Chondrocyte (in vitro differentiated cells): ENCODE results near the gene CENPC. TPM values are rescaled to one million over a fixed set of nuclear protein-coding genes. Genes with fewer than 3 reads are reported as not detected.

Experiments
- DNase-seq: peaks from one replicate; pipeline ENCODE4 v3.0.0; 2021; ENCODE audit warnings: mixed read lengths, low spot score
- H3K27ac Mint-ChIP-seq: one replicate; pipeline ENCODE4 v1.8.0; 2021; ENCODE audit warnings: mild to moderate bottlenecking, moderate library complexity, mixed read lengths; ENCODE audit not compliant: unreplicated experiment
- H3K27me3 Mint-ChIP-seq: 2 replicates; pipeline ENCODE4 v1.8.0; 2021; ENCODE audit warnings: low read depth, mixed read lengths
- H3K36me3 Mint-ChIP-seq: 2 replicates; pipeline ENCODE4 v1.8.0; 2021; ENCODE audit warnings: low read depth, mixed read lengths
- H3K4me1 Mint-ChIP-seq: 2 replicates; pipeline ENCODE4 v1.8.0; 2021; ENCODE audit warnings: low read depth, mild to moderate bottlenecking, mixed read lengths
- H3K4me3 Mint-ChIP-seq: one replicate; pipeline ENCODE4 v1.8.0; 2021; ENCODE audit warnings: mild to moderate bottlenecking, moderate library complexity, mixed read lengths; ENCODE audit not compliant: unreplicated experiment
- H3K9me3 Mint-ChIP-seq: 2 replicates; pipeline ENCODE4 v1.8.0; 2021; ENCODE audit warnings: low read depth, mixed read lengths
- long read RNA-seq: library from polyadenylated mRNA; stranded (forward); transcript quantifications from one replicate; pipeline ENCODE4 v2.0.0, GENCODE V29; 2021
- total RNA-seq: library from RNA; stranded (reverse); gene quantifications from 3 replicates; pipeline ENCODE4 v1.2.1, GENCODE V29; 2021
- TF ChIP-seq, protein P1 (sequence below): fragments of 200-600 bp; sonication (generic); IDR thresholded peaks from 2 replicates; pipeline ENCODE4 v1.5.0; 2021; ENCODE audit warnings: antibody characterized with exemption, mild to moderate bottlenecking, moderate library complexity

CENPC gene, protein sequence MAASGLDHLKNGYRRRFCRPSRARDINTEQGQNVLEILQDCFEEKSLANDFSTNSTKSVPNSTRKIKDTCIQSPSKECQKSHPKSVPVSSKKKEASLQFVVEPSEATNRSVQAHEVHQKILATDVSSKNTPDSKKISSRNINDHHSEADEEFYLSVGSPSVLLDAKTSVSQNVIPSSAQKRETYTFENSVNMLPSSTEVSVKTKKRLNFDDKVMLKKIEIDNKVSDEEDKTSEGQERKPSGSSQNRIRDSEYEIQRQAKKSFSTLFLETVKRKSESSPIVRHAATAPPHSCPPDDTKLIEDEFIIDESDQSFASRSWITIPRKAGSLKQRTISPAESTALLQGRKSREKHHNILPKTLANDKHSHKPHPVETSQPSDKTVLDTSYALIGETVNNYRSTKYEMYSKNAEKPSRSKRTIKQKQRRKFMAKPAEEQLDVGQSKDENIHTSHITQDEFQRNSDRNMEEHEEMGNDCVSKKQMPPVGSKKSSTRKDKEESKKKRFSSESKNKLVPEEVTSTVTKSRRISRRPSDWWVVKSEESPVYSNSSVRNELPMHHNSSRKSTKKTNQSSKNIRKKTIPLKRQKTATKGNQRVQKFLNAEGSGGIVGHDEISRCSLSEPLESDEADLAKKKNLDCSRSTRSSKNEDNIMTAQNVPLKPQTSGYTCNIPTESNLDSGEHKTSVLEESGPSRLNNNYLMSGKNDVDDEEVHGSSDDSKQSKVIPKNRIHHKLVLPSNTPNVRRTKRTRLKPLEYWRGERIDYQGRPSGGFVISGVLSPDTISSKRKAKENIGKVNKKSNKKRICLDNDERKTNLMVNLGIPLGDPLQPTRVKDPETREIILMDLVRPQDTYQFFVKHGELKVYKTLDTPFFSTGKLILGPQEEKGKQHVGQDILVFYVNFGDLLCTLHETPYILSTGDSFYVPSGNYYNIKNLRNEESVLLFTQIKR
- 9.7 to 16.3 TPM (median 11.0 TPM) in 3 replicates for total RNA-seq
- long read RNA-seq, full-length matches to known transcripts = 10 of 14 reads
- long read RNA-seq, partial matches to known transcripts = 2 of 14 reads
- long read RNA-seq, other reads (novel, unspliced or antisense) = 2 of 14 reads

DNA sequence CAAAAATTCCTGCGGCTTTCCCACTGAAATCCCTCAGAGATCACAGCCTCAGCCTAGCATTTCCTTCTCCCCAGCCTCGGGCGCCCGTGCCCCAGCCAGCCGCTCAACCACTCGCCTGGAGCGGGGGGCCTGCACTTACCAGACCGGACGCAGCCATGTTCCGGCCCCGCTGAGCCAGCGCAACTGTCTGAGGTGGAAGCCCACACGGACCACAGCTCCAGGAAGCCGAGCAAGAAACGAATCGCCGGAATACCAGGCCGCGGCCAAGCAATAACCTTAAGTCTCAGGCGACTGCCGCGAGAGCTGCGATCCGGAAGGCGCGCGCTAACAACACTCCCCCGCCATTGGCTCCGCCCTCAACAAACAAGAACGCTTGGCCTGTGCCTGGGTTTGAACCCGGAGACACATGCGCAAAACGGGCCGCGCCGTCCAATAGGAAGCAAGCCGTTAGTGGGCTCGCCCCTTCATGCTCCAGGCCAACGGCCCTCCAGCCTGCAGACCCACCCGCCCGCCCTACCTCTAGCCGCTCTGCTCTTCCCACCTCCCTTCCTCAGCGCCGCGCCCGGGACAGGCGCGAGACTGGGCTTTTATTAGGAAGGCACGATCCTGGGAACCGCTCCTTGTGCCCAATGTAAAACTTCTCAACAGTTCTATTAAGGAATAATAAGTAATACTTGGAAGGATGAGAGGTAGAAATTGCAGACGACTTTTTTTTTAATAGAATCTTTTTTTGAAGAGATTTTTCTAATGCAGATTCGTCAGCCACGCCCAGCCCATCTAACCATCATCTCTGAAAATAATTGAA, at the start of gene CENPC:
Gene CENPC (minus strand): TSS at position 305 of the 805 bp plus-strand sequence. CDS start 148 bp downstream, at position 157.
- peak; percentile 98 for DNase-seq
- H3K4me1 Mint-ChIP-seq = peaks cover 30% of the 10 kb centered on the region
- H3K27me3 Mint-ChIP-seq = no peaks in the 10 kb centered on the region
- H3K9me3 Mint-ChIP-seq = no peaks in the 10 kb centered on the region
- TF ChIP-seq, protein P1, sequence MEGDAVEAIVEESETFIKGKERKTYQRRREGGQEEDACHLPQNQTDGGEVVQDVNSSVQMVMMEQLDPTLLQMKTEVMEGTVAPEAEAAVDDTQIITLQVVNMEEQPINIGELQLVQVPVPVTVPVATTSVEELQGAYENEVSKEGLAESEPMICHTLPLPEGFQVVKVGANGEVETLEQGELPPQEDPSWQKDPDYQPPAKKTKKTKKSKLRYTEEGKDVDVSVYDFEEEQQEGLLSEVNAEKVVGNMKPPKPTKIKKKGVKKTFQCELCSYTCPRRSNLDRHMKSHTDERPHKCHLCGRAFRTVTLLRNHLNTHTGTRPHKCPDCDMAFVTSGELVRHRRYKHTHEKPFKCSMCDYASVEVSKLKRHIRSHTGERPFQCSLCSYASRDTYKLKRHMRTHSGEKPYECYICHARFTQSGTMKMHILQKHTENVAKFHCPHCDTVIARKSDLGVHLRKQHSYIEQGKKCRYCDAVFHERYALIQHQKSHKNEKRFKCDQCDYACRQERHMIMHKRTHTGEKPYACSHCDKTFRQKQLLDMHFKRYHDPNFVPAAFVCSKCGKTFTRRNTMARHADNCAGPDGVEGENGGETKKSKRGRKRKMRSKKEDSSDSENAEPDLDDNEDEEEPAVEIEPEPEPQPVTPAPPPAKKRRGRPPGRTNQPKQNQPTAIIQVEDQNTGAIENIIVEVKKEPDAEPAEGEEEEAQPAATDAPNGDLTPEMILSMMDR = no peak
- H3K36me3 Mint-ChIP-seq = peaks cover 5% of the 10 kb centered on the region
- peak within 1 kb of the TSS; percentile 99 for H3K27ac Mint-ChIP-seq
- peak within 1 kb of the TSS; percentile 96 for H3K4me3 Mint-ChIP-seq

DNA sequence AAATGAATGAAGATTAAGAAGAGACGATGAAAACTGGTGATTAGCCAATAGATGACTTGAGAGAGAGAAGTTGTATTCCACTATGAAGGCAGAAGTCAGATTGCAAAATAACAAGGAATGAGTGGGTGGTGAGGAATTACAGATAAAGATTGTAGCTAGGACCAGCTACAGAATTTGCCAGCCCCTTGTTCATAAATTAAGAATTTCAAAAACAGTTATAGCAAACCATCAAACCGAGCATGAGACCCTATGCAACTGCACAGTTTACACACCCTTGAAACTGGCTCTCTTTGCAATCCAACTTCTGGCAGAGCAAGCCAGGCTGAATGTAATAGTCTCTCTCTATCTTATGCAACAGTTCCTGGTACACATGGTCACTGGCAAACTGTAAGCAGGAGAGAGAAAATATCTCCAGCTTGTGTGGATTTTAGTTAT, 48.5 kb upstream of the CENPC start:
- Mint-ChIP-seq H3K27ac (no peak overlapping the region), H3K4me3 (no peak overlapping the region), H3K9me3 (peaks cover 7% of the 10 kb centered on the region), H3K4me1 (no peaks in the 10 kb centered on the region), H3K36me3 (no peaks in the 10 kb centered on the region), H3K27me3 (peaks cover 52% of the 10 kb centered on the region)
- DNase-seq = no peak
- TF ChIP-seq, protein P1 = no peak

DNA sequence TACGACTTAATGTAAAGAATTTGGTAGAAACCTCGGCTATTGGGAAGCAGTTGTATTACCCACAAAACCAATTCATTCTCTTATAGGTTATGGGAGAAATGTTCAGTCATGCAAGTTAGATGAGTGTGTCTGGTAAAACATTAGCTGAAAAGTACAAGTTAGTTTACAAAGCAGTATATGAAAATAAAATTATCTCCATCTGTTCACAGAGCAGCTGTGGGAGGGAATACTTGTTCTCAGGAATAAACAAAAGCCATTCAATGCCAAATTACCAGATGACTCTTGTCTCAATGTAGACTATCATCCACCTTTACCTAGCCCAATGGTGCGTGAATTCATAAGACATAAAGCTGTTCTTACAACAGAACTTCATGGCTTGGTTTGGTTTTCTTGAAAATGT, 41.9 kb upstream of the CENPC start:
- Mint-ChIP-seq H3K4me1 (no peaks in the 10 kb centered on the region), H3K27ac (no peak overlapping the region), H3K9me3 (no peaks in the 10 kb centered on the region), H3K4me3 (no peak overlapping the region), H3K36me3 (no peaks in the 10 kb centered on the region), H3K27me3 (peaks cover 20% of the 10 kb centered on the region)
- no peak for DNase-seq
- TF ChIP-seq, protein P1 = no peak

DNA sequence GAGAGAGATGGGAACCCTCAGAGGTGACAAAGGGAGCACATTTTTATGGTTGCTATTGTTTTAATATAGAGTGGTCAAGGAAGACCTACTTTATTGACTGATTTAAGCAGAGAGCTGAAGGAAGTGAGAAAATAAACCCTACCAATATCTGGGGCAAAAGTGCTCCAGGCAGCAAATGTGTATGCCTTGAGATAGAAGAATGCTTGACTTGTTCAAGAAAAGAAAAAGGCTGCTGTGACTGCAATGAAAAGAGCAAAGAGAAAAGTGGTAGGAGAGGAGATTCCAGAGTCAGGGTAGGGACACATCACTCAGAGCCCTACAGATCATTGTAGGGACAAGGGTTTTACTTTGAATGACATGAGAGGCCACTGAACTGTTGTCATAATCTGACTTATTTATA, 39.2 kb upstream of the CENPC start:
- Mint-ChIP-seq H3K4me1 (no peaks in the 10 kb centered on the region), H3K27ac (no peak overlapping the region), H3K9me3 (no peaks in the 10 kb centered on the region), H3K4me3 (no peak overlapping the region), H3K27me3 (peaks cover 14% of the 10 kb centered on the region), H3K36me3 (no peaks in the 10 kb centered on the region)
- TF ChIP-seq, protein P1 = no peak
- DNase-seq = no peak
